Ovary (tissue), 10 donors: ENCODE measurements around the gene NUDT6. TPM values are rescaled to one million over a fixed set of nuclear protein-coding genes. Genes with fewer than 3 reads are reported as not detected.

Experiments
- DNase-seq, 5 donors: peaks; one replicate each; pipeline ENCODE4 v3.0.0-alpha.2; 2019 to 2020
- H3K27ac ChIP-seq, 2 donors: fragments of 200-600 bp; one replicate each; pipeline versions ENCODE4 v1.5.1 to v1.8.0; 2019 to 2022
- H3K27me3 ChIP-seq: fragments of 200-600 bp; one replicate; pipeline ENCODE4 v1.8.0; 2022
- H3K36me3 ChIP-seq: fragments of 200-600 bp; sonication (generic); one replicate; pipeline ENCODE4 v1.5.1; 2019
- H3K4me1 ChIP-seq: one replicate; pipeline ENCODE4 v1.8.1; 2013; ENCODE audit warnings: mild to moderate bottlenecking, moderate library complexity; ENCODE audit not compliant: insufficient read depth
- H3K4me3 ChIP-seq: fragments of 200-600 bp; sonication (generic); one replicate; pipeline ENCODE4 v1.5.1; 2017
- H3K9me3 ChIP-seq, 2 donors: fragments of 200-600 bp in 1 of 2; sonication (generic) in 1 of 2; one replicate each; pipeline versions ENCODE4 v1.5.1 to v1.8.1; 2013 to 2019; ENCODE audit warnings: mild to moderate bottlenecking in 1 of 2, moderate library complexity in 1 of 2
- CTCF ChIP-seq, 3 donors: fragments of 450-650 bp in 2 of 3; fragments of 200-600 bp in 1 of 3; IDR thresholded peaks; one replicate each; pipeline versions ENCODE4 v1.5.1 to v1.8.0; 2016 to 2022; ENCODE audit warnings: antibody characterized with exemption in 3 of 3, mild to moderate bottlenecking in 1 of 3
- EP300 ChIP-seq: sonication (generic); formaldehyde crosslinking; IDR thresholded peaks from one replicate; pipeline ENCODE4 v1.6.1; 2017; ENCODE audit warnings: antibody characterized with exemption
- POLR2A ChIP-seq: fragments of 450-650 bp; IDR thresholded peaks from one replicate; pipeline ENCODE4 v1.6.1; 2017; ENCODE audit warnings: antibody characterized with exemption, mild to moderate bottlenecking, moderate library complexity
- WGBS, 3 donors: extraction: QIAGEN DNeasy Blood & Tissue Kit in 1 of 3; methylation state at CpG; one replicate each; pipeline versions ENCODE4 v1.1.5 to v1.1.7; 2013 to 2017; 5-methylcytosine and 5-hydroxymethylcytosine counted together
- intact Hi-C, 4 donors: fragments of 100-400 bp; cut with DNase I; formaldehyde crosslinking; loops; one replicate each; pipeline versions ENCODE4 v1.11.0 to v1.15.1; 2022 to 2023
- long read RNA-seq, 3 donors: library from polyadenylated mRNA in 2 of 3; unstranded in 2 of 3; transcript quantifications; one replicate each; pipeline ENCODE4 v2.0.0 and lab custom pipeline, GENCODE V29; 2021 to 2026
- polyA plus RNA-seq, 2 donors: library from polyadenylated mRNA; stranded (reverse); fragments of 200-250 nt in 1 of 2; fragments of 350-450 nt in 1 of 2; fragmentation: Illumina TruSeq in 1 of 2; extraction: RNeasy Lipid Tissue Mini Kit (QIAGEN cat#74804) in 1 of 2; gene quantifications; one replicate each; pipeline ENCODE4 v1.2.3, GENCODE V29; 2013 to 2014
- total RNA-seq, 7 donors: library from RNA; depleted of rRNA in 2 of 7; stranded (reverse); fragments of >200 nt in 2 of 7; fragmentation: NEBNext Ultra II Directional in 3 of 7; extraction: Animal tissue kit (Norgen Biotek cat#: 25700) in 3 of 7; gene quantifications; one replicate each; pipeline versions ENCODE4 v1.1.0 to v1.2.4, GENCODE V29; 2016 to 2023
- donor health status: DM: no; HTN: no; CAD: no; lungs with moderate emphysema.
- donor health status: DM: no; HTN: no; CAD: no.
- donor health status: Bipolar disorder and iron deficiency.
- donor health status: DM: yes; HTN: yes; CAD: no.
- donor health status: DM: no; HTN: no; CAD: no.
- donor health status: DM: yes; HTN: yes; CAD: no.

The NUDT6 gene
- total RNA-seq, result 1 to 10 TPM; 4.7 to 7.5 (median 5.7) TPM
- 1 to 10 TPM; 4.6 to 8.1 TPM for polyA plus RNA-seq
- long read RNA-seq, donor 1, partial matches to known transcripts, result 0 of 8 reads
- long read RNA-seq, donor 1, other reads (novel, unspliced or antisense), result 5 of 8 reads
- long read RNA-seq, donor 2, partial matches to known transcripts, result 0 of 1 reads
- long read RNA-seq, donor 2, other reads (novel, unspliced or antisense), result 0 of 1 reads
- long read RNA-seq, donor 3, transcript NUDT6-201 (5 exons, 1,169 nt), result major isoform, 5 of 6 reads
- long read RNA-seq, donor 3, partial matches to known transcripts, result 1 of 6 reads
- long read RNA-seq, donor 3, other reads (novel, unspliced or antisense), result 0 of 6 reads

GRCh38 chr4:122921971-122922876 lies at the start of gene NUDT6:
Gene NUDT6, minus strand, starts transcription at chr4:122922597. Its CDS starts 25 bp downstream, at chr4:122922572.
- H3K27me3 ChIP-seq, result no peaks in the 10 kb centered on the region
- H3K4me1 ChIP-seq, result peaks cover 8% of the 10 kb centered on the region
- peak; percentile 46 to 76 (median 52) for DNase-seq
- no peak for TF ChIP-seq CTCF (IDR thresholded peaks at IDR 0.05)
- no peak for TF ChIP-seq EP300
- TF ChIP-seq POLR2A, result no peak
- no peaks in the 10 kb centered on the region for H3K36me3 ChIP-seq
- WGBS, 3 donors, result 0% methylated on average over 53 to 63 of the region's 63 CpGs
- no peaks in the 10 kb centered on the region for H3K9me3 ChIP-seq
- H3K27ac ChIP-seq, result peak within 1 kb of the TSS; percentile 28 to 31
- intact Hi-C loops, result loop anchor here in 3 of 4 donors (5.0 to 10.0 kb wide), 3 partner anchors 95 to 167 kb away; partner anchors contain the start of gene FGF2 (in 1 of the 3)
- H3K4me3 ChIP-seq, result peak within 1 kb of the TSS; percentile 92

GRCh38 chr4:122968227-122968812 lies 45.9 kb upstream of the NUDT6 start:
- Histone ChIP-seq H3K36me3 (no peaks in the 10 kb centered on the region), H3K9me3 (no peaks in the 10 kb centered on the region), H3K4me1 (no peaks in the 10 kb centered on the region), H3K27ac (no peak overlapping the region), H3K4me3 (no peak overlapping the region), H3K27me3 (no peaks in the 10 kb centered on the region)
- no peak for DNase-seq
- WGBS, 3 donors, result 75% methylated on average over 6 of the region's 6 CpGs
- TF ChIP-seq POLR2A, result no peak
- no peak for TF ChIP-seq CTCF (IDR thresholded peaks at IDR 0.05)
- no peak for TF ChIP-seq EP300
- intact Hi-C loops, result no loop called here

GRCh38 chr4:122967231-122967630 lies 44.8 kb upstream of the NUDT6 start:
- Histone ChIP-seq H3K27me3 (no peaks in the 10 kb centered on the region), H3K9me3 (no peaks in the 10 kb centered on the region), H3K4me3 (no peak overlapping the region), H3K4me1 (no peaks in the 10 kb centered on the region), H3K36me3 (no peaks in the 10 kb centered on the region), H3K27ac (no peak overlapping the region)
- WGBS, 3 donors, result 85 to 96% (median 94%) methylated on average over 3 of the region's 3 CpGs
- TF ChIP-seq CTCF (IDR thresholded peaks at IDR 0.05) (no peak), POLR2A (no peak), EP300 (no peak)
- intact Hi-C loops, result no loop called here
- DNase-seq, result no peak

- H3K27me3 ChIP-seq, result no peaks in the 10 kb centered on the region
- no peaks in the 10 kb centered on the region for H3K36me3 ChIP-seq
- TF ChIP-seq CTCF (IDR thresholded peaks at IDR 0.05) (no peak), EP300 (no peak), POLR2A (no peak)
- intact Hi-C loops, result no loop called here
- 90 to 93% (median 91%) methylated on average over 4 of the region's 4 CpGs for WGBS, 3 donors
- no peak overlapping the region for H3K27ac ChIP-seq
- H3K9me3 ChIP-seq, result no peaks in the 10 kb centered on the region
- DNase-seq, result no peak
- H3K4me3 ChIP-seq, result no peak overlapping the region
- no peaks in the 10 kb centered on the region for H3K4me1 ChIP-seq
Measured at GRCh38 chr4:122966201-122966600, 43.8 kb upstream of the NUDT6 start.
